IgD-negative memory B cell (primary cell): Measurements from ENCODE around the gene NRN1. TPM values are rescaled to one million over a fixed set of nuclear protein-coding genes. Genes with fewer than 3 reads are reported as not detected.

ENCODE experiments used
- H3K27ac Mint-ChIP-seq, 3 donors: one replicate each; pipeline ENCODE4 v1.8.0; 2020 to 2022; ENCODE audit warnings: mild to moderate bottlenecking in 3 of 3, mixed read lengths in 3 of 3, moderate library complexity in 1 of 3
- H3K27me3 Mint-ChIP-seq: one replicate; pipeline ENCODE4 v1.8.0; 2021; ENCODE audit warnings: mixed read lengths
- H3K36me3 Mint-ChIP-seq: one replicate; pipeline ENCODE4 v1.8.0; 2020; ENCODE audit warnings: mild to moderate bottlenecking, mixed read lengths
- H3K4me1 Mint-ChIP-seq, 3 donors: one replicate each; pipeline ENCODE4 v1.8.0; 2020 to 2022; ENCODE audit warnings: mixed read lengths in 3 of 3, mild to moderate bottlenecking in 1 of 3
- H3K4me3 Mint-ChIP-seq, 4 donors: one replicate each; pipeline ENCODE4 v1.8.0; 2020 to 2022; ENCODE audit warnings: mild to moderate bottlenecking in 4 of 4, mixed read lengths in 4 of 4, moderate library complexity in 3 of 4
- H3K9me3 Mint-ChIP-seq, 3 donors: one replicate each; pipeline ENCODE4 v1.8.0; 2020 to 2021; ENCODE audit warnings: mixed read lengths in 3 of 3, mild to moderate bottlenecking in 1 of 3
- polyA plus RNA-seq: library from polyadenylated mRNA; unstranded; fragments of 300-500 nt; fragmentation: Illumina TruSeq; gene quantifications from one replicate; pipeline ENCODE4 v1.2.3, GENCODE V29; 2021

Gene NRN1
- polyA plus RNA-seq, 1 donor from 2014 or later = 0.40 TPM

GRCh38 chr6:5996714-5997419 lies 9.9 kb downstream of the NRN1 start:
- Mint-ChIP-seq H3K27me3 (peaks cover 87% of the 10 kb centered on the region), H3K9me3 (peaks cover 4 to 32% (median 15%) of the 10 kb centered on the region in 3 donors), H3K36me3 (peaks cover 7% of the 10 kb centered on the region), H3K4me1 (peaks cover 23 to 38% (median 28%) of the 10 kb centered on the region in 3 donors), H3K27ac (peak overlapping the region; percentile 71 to 97 (median 89)), H3K4me3 (peak overlapping the region; percentile 82 to 94 (median 90))

DNA sequence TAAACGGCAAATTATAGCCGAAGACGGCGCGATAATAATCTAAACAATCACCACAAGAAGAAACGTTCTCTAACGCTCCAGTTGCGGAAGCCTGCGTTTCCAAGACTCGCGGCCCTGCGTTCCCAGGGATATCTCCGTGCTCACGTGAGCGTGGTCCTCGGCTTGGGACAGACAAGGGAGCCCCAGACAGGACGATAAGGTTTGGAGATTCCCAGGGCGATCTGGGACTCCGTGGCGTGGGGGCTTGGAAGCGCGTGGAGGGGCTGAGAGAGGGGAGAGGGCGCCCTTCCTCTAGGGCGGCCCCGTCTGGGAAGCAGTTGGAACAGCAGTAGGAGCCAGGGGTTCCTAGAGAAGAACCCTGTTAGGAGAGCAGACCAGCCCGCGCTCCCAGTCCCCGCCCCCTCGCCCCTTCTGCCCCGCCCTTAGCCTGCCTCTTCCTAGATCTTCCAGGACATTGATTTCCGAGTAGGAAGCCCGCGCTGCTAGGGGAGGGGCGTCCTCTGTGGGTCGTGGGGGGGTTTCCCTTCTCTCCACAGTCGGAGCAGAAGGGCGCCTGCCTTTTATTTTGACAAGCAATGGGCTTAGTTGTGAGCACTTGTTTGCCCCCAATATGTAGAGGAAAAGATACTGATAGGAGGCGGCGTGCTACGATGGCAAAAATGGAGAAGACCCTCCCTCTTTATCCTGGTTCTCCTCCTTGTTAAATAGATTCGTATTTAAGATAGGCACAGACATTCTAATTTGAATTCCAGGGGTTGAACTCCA lies 10.6 kb downstream of the NRN1 start:
- Mint-ChIP-seq H3K9me3 (peaks cover 4 to 32% (median 11%) of the 10 kb centered on the region in 3 donors), H3K36me3 (peaks cover 7% of the 10 kb centered on the region), H3K4me3 (peak overlapping the region; percentile 82 to 94 (median 90)), H3K27ac (peak overlapping the region; percentile 74 to 97 (median 89)), H3K27me3 (peaks cover 87% of the 10 kb centered on the region), H3K4me1 (peaks cover 20 to 33% (median 28%) of the 10 kb centered on the region in 3 donors)

GRCh38 chr6:5995658-5995948 lies 11.1 kb downstream of the NRN1 start:
- peaks cover 7% of the 10 kb centered on the region for H3K36me3 Mint-ChIP-seq
- peak overlapping the region; percentile 82 to 94 (median 90) for H3K4me3 Mint-ChIP-seq
- peaks cover 88% of the 10 kb centered on the region for H3K27me3 Mint-ChIP-seq
- peaks cover 20 to 33% (median 28%) of the 10 kb centered on the region in 3 donors for H3K4me1 Mint-ChIP-seq
- peak overlapping the region; percentile 74 to 97 (median 89) for H3K27ac Mint-ChIP-seq
- H3K9me3 Mint-ChIP-seq = peaks cover 4 to 32% (median 11%) of the 10 kb centered on the region in 3 donors

DNA sequence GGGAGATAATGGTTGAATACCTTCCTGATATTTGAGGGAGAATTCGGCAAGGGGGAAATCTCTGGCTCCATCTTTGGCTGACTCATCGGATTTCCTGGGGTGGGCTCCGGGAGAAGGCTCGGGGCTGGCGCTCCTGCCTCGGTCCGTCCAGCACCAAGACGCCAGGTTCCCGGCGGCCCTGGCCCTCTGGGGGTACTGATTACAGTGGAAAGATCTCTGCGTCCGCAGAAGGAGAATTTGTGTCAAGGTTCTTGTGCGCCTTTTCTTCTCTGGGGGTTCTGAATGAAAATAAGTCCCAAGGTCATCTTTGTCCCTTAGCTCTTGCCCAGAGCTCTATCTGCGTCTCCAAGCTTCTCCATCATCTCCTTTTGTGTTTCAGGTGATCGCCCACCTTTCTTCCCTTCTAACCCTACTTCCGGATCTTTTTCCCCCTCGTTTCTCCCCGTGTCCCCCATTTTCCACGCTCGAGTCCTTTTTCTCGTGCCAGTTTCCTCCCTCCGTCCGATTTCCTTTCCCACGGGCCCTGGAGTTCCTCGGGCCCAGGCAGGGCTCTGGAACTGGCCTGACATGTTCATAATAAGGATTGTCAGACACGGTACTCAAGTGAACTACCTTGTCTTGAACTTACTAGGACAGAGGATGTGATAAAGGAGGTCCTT lies 11.6 kb downstream of the NRN1 start:
- Mint-ChIP-seq H3K36me3 (peaks cover 6% of the 10 kb centered on the region), H3K27me3 (peaks cover 85% of the 10 kb centered on the region), H3K27ac (peak overlapping the region; percentile 74 to 97 (median 89)), H3K4me3 (peak overlapping the region; percentile 21 to 94 (median 80)), H3K9me3 (peaks cover 4 to 32% (median 8%) of the 10 kb centered on the region in 3 donors), H3K4me1 (peaks cover 19 to 33% (median 28%) of the 10 kb centered on the region in 3 donors)

DNA sequence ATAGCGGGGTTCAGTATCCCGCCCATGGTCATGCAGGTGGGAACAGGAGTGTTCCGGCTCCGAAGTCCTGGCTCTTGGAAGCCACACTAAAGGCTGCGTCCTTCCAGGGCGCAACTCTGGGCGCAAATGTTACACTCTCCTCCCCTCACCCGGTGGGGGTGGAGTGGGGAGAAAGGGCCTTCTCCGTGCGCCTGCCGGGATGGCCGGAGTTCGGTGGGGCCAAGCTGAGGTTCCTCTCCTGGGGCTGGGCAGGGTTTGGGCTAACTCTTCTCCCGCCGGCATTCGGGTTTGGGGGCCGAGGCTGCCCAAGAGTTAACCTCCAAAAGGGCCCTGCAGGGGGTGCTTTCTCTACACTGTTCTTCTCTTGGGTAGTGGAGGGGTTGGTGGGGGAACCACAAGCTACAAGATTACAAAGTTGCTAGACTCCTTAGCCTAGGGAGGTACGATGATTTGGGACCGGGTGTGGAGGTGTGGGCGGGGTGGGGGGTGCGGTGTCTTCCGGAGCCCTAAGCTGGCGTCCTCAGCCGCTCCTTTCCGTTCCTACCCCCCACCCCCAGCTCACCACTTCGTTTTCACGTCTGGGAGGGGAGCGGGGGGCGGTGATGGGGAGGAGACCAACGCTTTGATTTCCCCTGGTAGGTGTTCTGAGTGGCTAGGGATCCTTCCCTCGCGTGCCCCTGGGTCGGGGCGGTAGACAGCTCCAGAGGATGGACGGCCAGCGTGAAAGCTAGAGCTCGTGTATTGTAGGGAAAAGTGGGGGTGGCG lies 12.3 kb downstream of the NRN1 start:
- peak overlapping the region; percentile 73 to 97 (median 89) for H3K27ac Mint-ChIP-seq
- H3K4me3 Mint-ChIP-seq = peak overlapping the region in 2 of 4 donors; percentile 75 to 85
- H3K4me1 Mint-ChIP-seq = peaks cover 18 to 33% (median 26%) of the 10 kb centered on the region in 3 donors
- peaks cover 2 to 29% (median 4%) of the 10 kb centered on the region in 3 donors for H3K9me3 Mint-ChIP-seq
- H3K36me3 Mint-ChIP-seq = peaks cover 2% of the 10 kb centered on the region
- peaks cover 82% of the 10 kb centered on the region for H3K27me3 Mint-ChIP-seq

GRCh38 chr6:5992551-5993225 lies 14.0 kb downstream of the NRN1 start:
- H3K36me3 Mint-ChIP-seq = peaks cover 2% of the 10 kb centered on the region
- H3K4me3 Mint-ChIP-seq = no peak overlapping the region
- H3K27ac Mint-ChIP-seq = peak overlapping the region in 1 of 3 donors; percentile 69
- peaks cover 0 to 23% (median 2%) of the 10 kb centered on the region in 3 donors for H3K9me3 Mint-ChIP-seq
- peaks cover 15 to 26% (median 17%) of the 10 kb centered on the region in 3 donors for H3K4me1 Mint-ChIP-seq
- H3K27me3 Mint-ChIP-seq = peaks cover 74% of the 10 kb centered on the region

DNA sequence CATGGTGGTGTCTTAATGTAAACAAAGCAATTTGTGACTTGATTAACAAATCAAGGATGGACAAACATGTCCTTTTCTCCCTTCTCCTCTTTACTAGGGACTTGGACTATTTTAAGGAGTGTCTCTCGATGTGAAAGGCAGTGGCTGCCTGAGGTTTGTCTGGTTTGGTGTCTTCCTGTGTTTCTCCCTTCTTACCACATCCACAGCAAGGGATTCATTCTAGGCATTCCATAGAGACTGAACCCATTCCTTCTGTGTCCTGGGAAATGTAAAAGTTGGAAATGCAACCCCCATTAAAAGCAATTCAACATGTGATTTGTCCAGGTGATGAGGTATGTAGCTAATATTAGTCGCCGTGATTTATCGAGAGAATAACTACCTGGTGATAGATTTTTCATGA lies 15.9 kb downstream of the NRN1 start:
- H3K4me1 Mint-ChIP-seq = peaks cover 3 to 12% (median 4%) of the 10 kb centered on the region in 3 donors
- peaks cover 62% of the 10 kb centered on the region for H3K27me3 Mint-ChIP-seq
- H3K4me3 Mint-ChIP-seq = no peak overlapping the region
- H3K9me3 Mint-ChIP-seq = peaks cover 0 to 12% (median 2%) of the 10 kb centered on the region in 3 donors
- H3K27ac Mint-ChIP-seq = peak overlapping the region in 1 of 3 donors; percentile 67
- peaks cover 4% of the 10 kb centered on the region for H3K36me3 Mint-ChIP-seq

DNA sequence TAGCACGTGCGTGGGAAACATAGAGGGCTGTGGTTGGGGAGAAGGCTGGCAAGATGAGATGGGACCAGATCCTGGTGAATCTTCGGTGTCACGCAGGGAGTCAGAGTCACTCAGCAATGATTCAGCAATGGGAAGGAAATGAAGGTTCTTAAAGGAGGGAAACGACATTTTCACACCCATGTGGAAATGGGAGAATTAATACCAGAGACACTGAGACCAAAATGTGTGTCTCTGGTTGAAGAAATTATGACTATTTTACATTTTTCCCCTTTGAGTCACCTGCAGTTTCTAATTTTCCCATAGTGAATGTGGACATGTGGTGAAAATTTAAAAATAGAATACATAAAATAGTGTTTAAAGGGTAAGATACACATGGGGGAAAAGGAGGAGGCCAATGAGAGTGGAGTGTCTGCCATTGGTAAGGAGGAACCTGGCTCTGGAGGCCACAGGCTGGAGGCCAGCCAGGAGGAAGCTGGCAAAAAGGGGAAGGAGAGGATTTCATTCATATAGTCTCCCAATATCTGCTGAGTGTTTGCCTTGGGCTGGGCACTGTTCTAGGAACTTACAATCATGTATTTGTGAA lies 17.5 kb downstream of the NRN1 start:
- no peak overlapping the region for H3K4me3 Mint-ChIP-seq
- H3K27me3 Mint-ChIP-seq = peaks cover 54% of the 10 kb centered on the region
- H3K4me1 Mint-ChIP-seq = peaks cover 0 to 8% (median 0%) of the 10 kb centered on the region in 3 donors

DNA sequence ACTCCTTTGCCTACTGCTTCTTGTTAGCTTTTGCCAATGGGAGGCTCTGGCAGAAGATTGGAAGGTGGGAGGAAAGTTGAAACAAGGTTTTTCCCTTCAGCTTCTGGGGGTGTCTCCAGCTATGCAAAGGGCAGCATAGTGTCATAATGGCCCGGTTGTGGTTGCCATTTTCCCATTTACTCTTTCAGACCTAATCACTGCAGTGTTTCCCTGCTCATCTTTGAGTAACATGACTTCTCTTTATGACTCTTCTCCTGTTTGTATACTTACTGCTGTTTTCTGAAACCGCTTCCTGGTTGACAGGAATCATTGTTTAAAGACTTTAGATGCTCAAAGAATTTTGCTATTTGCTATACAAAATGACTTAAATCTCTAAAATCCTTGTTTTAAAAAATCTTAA lies 19.9 kb downstream of the NRN1 start:
- Mint-ChIP-seq H3K27ac (no peak overlapping the region), H3K36me3 (peaks cover 4% of the 10 kb centered on the region), H3K27me3 (peaks cover 35% of the 10 kb centered on the region), H3K4me1 (no peaks in the 10 kb centered on the region), H3K4me3 (no peak overlapping the region), H3K9me3 (peaks cover 0 to 2% (median 0%) of the 10 kb centered on the region in 3 donors)

More for the DNA sequence above, 17.5 kb downstream of the NRN1 start:
- peaks cover 0 to 5% (median 2%) of the 10 kb centered on the region in 3 donors for H3K9me3 Mint-ChIP-seq
- peaks cover 4% of the 10 kb centered on the region for H3K36me3 Mint-ChIP-seq
- peak overlapping the region in 1 of 3 donors; percentile 36 for H3K27ac Mint-ChIP-seq

GRCh38 chr6:5984150-5985089 lies 22.3 kb downstream of the NRN1 start:
- Mint-ChIP-seq H3K4me3 (no peak overlapping the region), H3K36me3 (peaks cover 6% of the 10 kb centered on the region)

GRCh38 chr6:5981126-5982026 lies 25.3 kb downstream of the NRN1 start:
- Mint-ChIP-seq H3K27me3 (peaks cover 12% of the 10 kb centered on the region), H3K36me3 (peaks cover 6% of the 10 kb centered on the region), H3K4me1 (peaks cover 0 to 2% (median 0%) of the 10 kb centered on the region in 3 donors), H3K9me3 (peaks cover 0 to 6% (median 4%) of the 10 kb centered on the region in 3 donors), H3K4me3 (no peak overlapping the region), H3K27ac (no peak overlapping the region)

More at GRCh38 chr6:5984150-5985089, 22.3 kb downstream of the NRN1 start:
- Mint-ChIP-seq H3K4me1 (peaks cover 0 to 2% (median 0%) of the 10 kb centered on the region in 3 donors), H3K27me3 (peaks cover 23% of the 10 kb centered on the region), H3K9me3 (peaks cover 2 to 6% (median 4%) of the 10 kb centered on the region in 3 donors), H3K27ac (no peak overlapping the region)
